HG03521 (cell line): ENCODE data around the gene PBX4.

Source experiments
- ATAC-seq: cut with Tn5 transposase; IDR thresholded peaks from one replicate; pipeline ENCODE4 v1.9.1; 2021; ENCODE audit warnings: mild to moderate bottlenecking, moderate library complexity; ENCODE audit not compliant: unreplicated experiment

The PBX4 gene

DNA sequence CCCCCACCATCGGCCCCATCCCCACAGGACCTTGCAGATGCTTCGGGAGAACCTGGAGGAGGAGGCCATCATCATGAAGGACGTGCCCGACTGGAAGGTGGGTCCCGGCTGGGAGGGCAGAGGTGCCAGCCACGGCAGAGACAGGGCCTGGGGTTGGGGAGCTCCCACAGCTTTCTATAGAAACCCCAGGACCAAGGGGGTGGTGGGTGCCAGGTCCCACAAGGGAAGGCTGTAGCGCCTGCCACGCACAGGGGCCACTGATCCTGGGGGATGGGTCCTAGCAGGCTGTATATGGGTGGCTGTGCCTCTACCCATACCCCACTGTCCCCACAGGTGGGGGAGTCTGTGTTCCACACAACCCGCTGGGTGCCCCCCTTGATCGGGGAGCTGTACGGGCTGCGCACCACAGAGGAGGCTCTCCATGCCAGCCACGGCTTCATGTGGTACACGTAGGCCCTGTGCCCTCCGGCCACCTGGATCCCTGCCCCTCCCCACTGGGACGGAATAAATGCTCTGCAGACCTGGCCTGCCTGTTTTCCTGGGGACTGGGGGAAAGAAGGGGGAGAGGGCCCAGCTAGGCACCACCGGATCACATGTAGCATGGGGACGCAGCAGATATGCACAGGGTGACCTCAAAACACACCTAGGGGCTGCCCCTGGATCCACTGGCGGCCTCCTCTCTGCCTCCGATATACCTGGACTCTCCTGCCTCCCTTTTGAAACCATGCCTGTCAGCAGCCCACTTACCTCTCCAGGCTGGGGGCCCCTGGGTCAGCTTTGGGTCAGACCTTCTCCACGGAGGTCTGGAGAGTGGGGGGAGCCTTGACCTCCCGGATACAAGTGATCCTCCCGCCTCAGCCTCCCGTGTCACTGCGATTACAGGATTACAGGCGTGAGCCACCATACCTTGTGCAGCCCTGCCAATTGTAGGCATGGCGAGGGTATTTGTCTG, 90.5 kb downstream of the PBX4 start:
- no peak for ATAC-seq

DNA sequence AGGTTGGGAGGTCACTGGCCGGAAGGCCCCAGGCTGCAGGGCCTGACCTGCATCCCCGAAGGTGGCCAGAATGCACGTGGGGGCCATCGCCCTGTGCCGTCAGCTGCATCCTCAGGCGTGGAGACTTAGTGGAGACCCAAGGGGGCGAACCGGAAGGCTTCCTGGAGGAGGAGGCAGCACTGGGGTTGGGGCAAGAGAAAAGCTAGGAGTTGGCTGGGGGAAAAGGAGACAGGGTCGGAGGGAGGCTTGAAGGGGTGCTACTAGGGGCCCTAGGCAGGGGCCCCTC, 91.2 kb downstream of the PBX4 start:
- no peak for ATAC-seq

- no peak for ATAC-seq
Observed at GRCh38 chr19:19526581-19527370, 91.7 kb downstream of the PBX4 start.

GRCh38 chr19:19525611-19526380, 92.7 kb downstream of the PBX4 start:
- no peak for ATAC-seq

DNA sequence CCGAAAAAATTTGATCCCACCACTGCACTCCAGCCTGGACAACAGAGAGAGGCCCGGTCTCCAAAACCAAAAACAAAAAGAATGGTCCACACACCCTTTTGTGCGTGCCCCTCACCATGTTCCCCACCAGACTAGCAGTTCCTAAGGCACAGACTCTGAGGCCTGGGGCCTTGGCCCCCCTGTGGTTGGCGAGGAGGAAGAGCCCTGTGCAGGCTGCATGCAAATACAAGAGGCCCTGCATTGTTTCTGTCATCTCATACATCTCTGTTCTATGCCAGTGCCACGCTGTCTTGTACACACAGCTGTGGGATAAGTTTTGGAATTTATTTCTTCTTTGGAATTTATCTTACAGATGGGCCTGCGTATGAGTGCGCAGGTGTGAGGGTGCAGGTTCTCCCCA, 94.4 kb downstream of the PBX4 start:
- no peak for ATAC-seq

GRCh38 chr19:19523177-19523576, 95.3 kb downstream of the PBX4 start:
- no peak for ATAC-seq

DNA sequence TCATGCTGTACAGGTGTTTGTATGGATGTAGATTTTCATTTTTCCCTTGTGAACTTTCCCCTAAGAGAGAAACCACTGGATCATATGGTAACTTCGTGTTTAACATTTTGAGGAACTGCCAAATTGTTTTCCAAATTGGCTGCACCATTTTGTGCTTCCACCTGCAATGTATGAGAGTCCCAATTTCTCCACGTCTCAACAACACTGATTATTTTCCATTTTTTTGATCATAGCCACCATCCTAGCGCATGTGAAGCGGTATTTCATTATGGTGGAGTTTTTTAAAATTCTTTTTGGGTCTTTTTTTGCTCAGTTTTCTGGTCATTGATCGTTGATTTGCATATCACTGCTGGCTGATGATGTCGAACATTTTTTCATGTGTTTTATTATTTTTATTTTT, 97.5 kb downstream of the PBX4 start:
- no peak for ATAC-seq

DNA sequence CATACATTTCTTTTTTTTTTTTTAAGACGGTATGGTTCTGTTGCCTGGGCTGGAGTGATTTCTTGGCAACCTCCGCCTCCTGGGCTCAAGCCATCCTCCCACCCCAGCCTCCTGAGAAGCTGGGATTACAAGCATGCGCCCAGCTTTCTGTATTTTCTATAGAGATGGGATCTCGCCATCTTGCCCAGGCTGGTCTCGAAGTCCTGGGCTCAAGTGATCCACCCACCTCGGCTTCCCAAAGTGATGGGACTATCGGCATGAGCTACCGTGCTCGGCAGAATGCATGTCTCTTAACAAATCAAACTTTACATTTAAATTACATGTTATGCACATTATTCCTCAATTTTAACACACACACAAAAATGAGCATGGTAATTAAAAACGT, 101.3 kb downstream of the PBX4 start:
- ATAC-seq: no peak

DNA sequence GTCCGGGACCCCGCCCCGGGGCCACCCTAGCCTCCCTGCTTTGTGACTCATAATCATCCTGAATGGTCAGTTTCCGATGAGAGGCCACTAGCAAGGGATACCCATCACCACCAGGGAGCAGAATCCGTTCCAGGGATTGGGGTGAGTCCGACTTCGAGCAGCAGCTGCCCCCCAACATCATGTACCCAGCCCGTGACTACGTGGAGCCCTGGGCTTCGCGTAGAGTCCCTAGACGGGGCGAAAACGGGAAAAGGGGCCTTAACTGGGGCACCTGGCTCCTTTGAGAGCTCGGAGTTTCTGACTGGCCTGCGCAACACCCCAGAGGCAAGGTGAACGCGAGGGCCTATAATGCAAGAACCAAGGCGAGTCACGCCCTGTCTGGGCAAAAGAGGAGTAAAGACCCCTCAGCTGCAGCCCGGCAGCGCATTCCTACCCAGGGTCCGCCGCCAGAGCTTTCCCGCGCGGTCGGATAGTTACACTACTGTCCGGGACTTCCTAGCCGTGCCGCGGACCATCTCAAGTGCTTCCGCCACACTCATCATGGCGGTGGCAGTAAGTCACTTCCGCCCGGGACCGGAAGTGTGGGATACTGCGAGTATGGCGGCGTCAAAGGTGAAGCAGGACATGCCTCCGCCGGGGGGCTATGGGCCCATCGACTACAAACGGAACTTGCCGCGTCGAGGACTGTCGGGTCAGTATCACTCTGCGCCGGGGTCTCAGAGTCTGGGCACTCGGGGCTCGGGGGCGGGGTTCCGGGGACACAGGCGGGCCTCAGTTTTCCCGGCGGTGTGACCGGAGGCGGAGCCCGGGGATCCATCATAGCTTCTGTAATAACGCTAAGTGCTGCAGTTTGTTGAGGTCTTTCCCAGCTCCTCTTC, 102.6 kb downstream of the PBX4 start, which contains the start of gene NDUFA13:
TSS of gene NDUFA13 (plus strand) at position 584 of the 878 bp plus-strand sequence. CDS start at position 598, 14 bp downstream.
- ATAC-seq: peak; percentile 84

DNA sequence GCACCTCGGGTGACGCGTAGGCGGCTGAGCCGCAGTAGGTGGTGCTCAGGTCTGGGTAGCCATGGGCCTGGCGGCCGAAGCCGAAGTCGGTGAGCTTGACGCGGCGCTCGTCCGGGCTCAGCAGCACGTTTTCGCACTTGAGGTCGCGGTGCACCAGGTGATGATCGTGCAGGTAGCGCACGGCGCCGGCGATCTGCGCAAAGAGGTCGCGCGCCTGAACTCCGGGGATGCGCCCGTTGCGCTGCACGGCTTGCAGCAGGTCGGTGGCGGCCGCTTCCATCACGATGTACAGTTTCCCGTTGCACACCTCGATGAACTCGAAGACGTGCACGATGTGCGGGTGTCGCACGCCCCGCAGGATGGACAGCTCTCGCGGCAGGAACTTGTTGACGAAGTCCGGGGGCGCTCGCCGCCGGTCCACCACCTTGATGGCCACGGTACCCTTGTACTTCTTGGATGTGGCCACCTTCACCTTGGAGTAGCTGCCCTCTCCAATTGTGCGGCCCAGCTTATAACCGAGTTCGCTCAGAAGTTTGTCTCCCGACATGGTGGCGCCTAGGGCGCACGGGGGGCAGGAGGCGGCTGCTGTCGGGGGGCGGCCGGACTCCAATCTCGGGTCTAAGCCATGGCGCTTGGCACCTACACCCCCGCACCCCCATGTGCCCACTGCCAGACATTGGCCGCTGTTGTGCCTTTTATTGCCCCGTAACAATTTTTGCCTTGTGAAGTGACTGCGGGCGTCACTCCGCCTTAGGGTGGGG, 103.4 kb downstream of the PBX4 start, which contains the start of gene TSSK6:
TSS of gene TSSK6 (minus strand) at position 668 of the 761 bp plus-strand sequence. CDS start at position 547, 121 bp downstream.
- no peak for ATAC-seq

DNA sequence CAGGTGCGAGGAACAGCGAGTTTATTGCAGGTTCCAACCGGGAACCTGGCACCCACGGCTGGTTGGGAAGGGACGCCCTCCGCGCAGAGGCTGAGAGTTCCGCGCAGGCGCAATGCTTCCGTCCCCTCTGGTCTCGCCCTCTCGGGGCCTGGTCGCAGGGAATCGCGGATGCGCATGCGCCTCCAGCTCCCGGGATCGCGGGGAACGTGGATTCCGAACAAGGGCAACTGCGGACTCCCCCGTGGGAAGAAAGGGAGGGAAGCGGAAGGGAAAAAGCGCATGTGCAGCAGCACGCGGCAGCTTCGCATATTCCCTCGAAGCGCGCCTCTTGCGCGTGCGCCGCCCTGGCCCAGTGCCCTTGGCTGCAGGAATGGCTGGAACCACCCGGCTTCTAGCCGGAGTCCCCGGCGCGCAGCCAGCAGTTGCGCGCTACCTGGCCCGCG, 104.3 kb downstream of the PBX4 start:
- no peak for ATAC-seq

DNA sequence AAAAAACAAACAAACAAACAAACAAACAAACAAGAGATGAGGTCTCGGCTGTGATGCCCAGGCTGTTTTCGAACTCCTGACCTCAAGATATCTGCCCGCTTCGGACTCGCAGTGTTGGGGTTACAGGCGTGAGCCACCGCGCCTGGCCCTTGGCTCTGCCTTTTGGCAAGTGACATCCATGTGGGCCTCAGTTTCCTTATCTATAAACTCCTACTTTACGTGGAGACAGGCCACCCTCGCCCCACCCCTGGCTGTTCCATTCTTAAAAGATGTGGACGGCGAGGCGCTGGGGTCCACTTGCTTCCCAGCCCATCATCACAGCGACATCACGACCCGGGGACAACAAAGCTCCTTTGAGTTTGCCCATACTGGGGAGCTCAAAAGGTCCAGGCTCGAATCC, 104.8 kb downstream of the PBX4 start:
- ATAC-seq: no peak
